WTC11 (cell line): ENCODE measurements around the gene RBCK1. TPM values are rescaled to one million over a fixed set of nuclear protein-coding genes. Genes with fewer than 3 reads are reported as not detected.
A peak's percentile ranks its signal among the peaks of the same experiment; 100 is the strongest.

Experiments
- ATAC-seq: fragments of 200-7000 bp; cut with Tn5 transposase; 2 replicates; pipeline ENCODE4 v1.10.0; 2021; ENCODE audit warnings: mild to moderate bottlenecking, moderate library complexity
- CTCF ChIA-PET: fragments of 300-600 bp; sonication (Branson Sonifier 250); formaldehyde crosslinking; loops from one replicate; lab custom pipeline; 2021; ENCODE audit warnings: antibody characterized with exemption; lab: Charles Lee
- POLR2A ChIA-PET: fragments of 350-600 bp; sonication (Branson Sonifier 250); formaldehyde crosslinking; loops from one replicate; lab custom pipeline; 2021; ENCODE audit warnings: antibody characterized with exemption; lab: Charles Lee
- DNase-seq: peaks from one replicate; pipeline ENCODE4 v3.0.0; 2021; ENCODE audit warnings: low spot score
- H3K27ac Mint-ChIP-seq: 2 replicates; pipeline ENCODE4 v1.8.0; 2021; ENCODE audit warnings: mixed read lengths
- H3K27me3 Mint-ChIP-seq: 2 replicates; pipeline ENCODE4 v1.8.0; 2021; ENCODE audit warnings: low read depth, mild to moderate bottlenecking, moderate library complexity, mixed read lengths
- H3K36me3 Mint-ChIP-seq: 2 replicates; pipeline ENCODE4 v1.8.0; 2021; ENCODE audit warnings: mixed read lengths
- H3K4me1 Mint-ChIP-seq: 2 replicates; pipeline ENCODE4 v1.8.0; 2022; ENCODE audit warnings: mixed read lengths
- H3K4me3 Mint-ChIP-seq: 2 replicates; pipeline ENCODE4 v1.8.0; 2021; ENCODE audit warnings: mild to moderate bottlenecking, moderate library complexity, mixed read lengths
- H3K9me3 Mint-ChIP-seq: 2 replicates; pipeline ENCODE4 v1.8.0; 2021; ENCODE audit warnings: mixed read lengths
- CBFB ChIP-seq: sonication (generic); formaldehyde crosslinking; IDR thresholded peaks from 2 replicates; pipeline ENCODE4 v1.8.1; 2022; ENCODE audit warnings: mild to moderate bottlenecking, low read depth, missing genetic modification reagents
- ELF4 ChIP-seq: sonication (generic); formaldehyde crosslinking; IDR thresholded peaks from 2 replicates; pipeline ENCODE4 v1.8.1; 2022; ENCODE audit warnings: low read depth, mild to moderate bottlenecking, moderate library complexity, missing genetic modification reagents
- ESRRA ChIP-seq: sonication (generic); formaldehyde crosslinking; IDR thresholded peaks from 2 replicates; pipeline ENCODE4 v1.8.1; 2022; ENCODE audit warnings: mild to moderate bottlenecking, missing genetic modification reagents, borderline replicate concordance
- FOXJ3 ChIP-seq: sonication (generic); formaldehyde crosslinking; IDR thresholded peaks from 2 replicates; pipeline ENCODE4 v1.9.0; 2021; ENCODE audit warnings: missing genetic modification reagents, mild to moderate bottlenecking, borderline replicate concordance
- JAZF1 ChIP-seq: fragments of 250-450 bp; sonication (Bioruptor Pico); IDR thresholded peaks from 2 replicates; pipeline ENCODE4 v1.9.0; 2021; ENCODE audit warnings: moderate library complexity, mild to moderate bottlenecking, inconsistent platforms
- MXD4 ChIP-seq: fragments of 250-450 bp; sonication (Bioruptor Pico); IDR thresholded peaks from 2 replicates; pipeline ENCODE4 v1.8.0; 2021; ENCODE audit warnings: mild to moderate bottlenecking, moderate library complexity, borderline replicate concordance
- MYBL2 ChIP-seq: sonication (generic); formaldehyde crosslinking; IDR thresholded peaks from 2 replicates; pipeline ENCODE4 v1.8.1; 2023; ENCODE audit warnings: mild to moderate bottlenecking, moderate library complexity, missing genetic modification reagents
- SMAD4 ChIP-seq: sonication (generic); formaldehyde crosslinking; IDR thresholded peaks from 2 replicates; pipeline ENCODE4 v1.8.0; 2022; ENCODE audit warnings: mild to moderate bottlenecking, missing genetic modification reagents
- SP1 ChIP-seq: sonication (generic); formaldehyde crosslinking; conservative IDR thresholded peaks from 2 replicates; pipeline ENCODE4 v1.8.1; 2022; ENCODE audit warnings: missing genetic modification reagents
- TEAD1 ChIP-seq: sonication (generic); formaldehyde crosslinking; IDR thresholded peaks from 2 replicates; pipeline ENCODE4 v1.8.0; 2022; ENCODE audit warnings: mild to moderate bottlenecking, missing genetic modification reagents
- TEAD4 ChIP-seq: sonication (generic); formaldehyde crosslinking; IDR thresholded peaks from 2 replicates; pipeline ENCODE4 v1.8.0; 2022; ENCODE audit warnings: mild to moderate bottlenecking, missing genetic modification reagents
- total RNA-seq: library from RNA; stranded (reverse); gene quantifications from 3 replicates; pipeline ENCODE4 v1.2.3, GENCODE V29; 2021
- TF ChIP-seq, protein P1 (sequence below): fragments of 250-450 bp; sonication (Bioruptor Pico); IDR thresholded peaks from 2 replicates; pipeline ENCODE4 v1.8.0; 2021; ENCODE audit warnings: mild to moderate bottlenecking
- TF ChIP-seq, protein P2 (sequence below): sonication (generic); formaldehyde crosslinking; IDR thresholded peaks from 2 replicates; pipeline ENCODE4 v1.8.1; 2022; ENCODE audit warnings: missing genetic modification reagents, borderline replicate concordance
- TF ChIP-seq, protein P3 (sequence below): sonication (generic); formaldehyde crosslinking; IDR thresholded peaks from 2 replicates; pipeline ENCODE4 v1.8.0; 2023; ENCODE audit warnings: mild to moderate bottlenecking, missing genetic modification reagents
- TF ChIP-seq, protein P4 (sequence below): sonication (generic); formaldehyde crosslinking; conservative IDR thresholded peaks from 2 replicates; pipeline ENCODE4 v1.8.1; 2022; ENCODE audit warnings: mild to moderate bottlenecking, missing genetic modification reagents
- TF ChIP-seq, protein P5 (sequence below): fragments of 250-450 bp; sonication (Bioruptor Pico); IDR thresholded peaks from 2 replicates; pipeline ENCODE4 v1.9.0; 2021; ENCODE audit warnings: mild to moderate bottlenecking
- TF ChIP-seq, protein P6 (sequence below): fragments of 250-450 bp; sonication (Bioruptor Pico); IDR thresholded peaks from 2 replicates; pipeline ENCODE4 v1.9.0; 2021; ENCODE audit warnings: mild to moderate bottlenecking
- TF ChIP-seq, protein P7 (sequence below): sonication (generic); formaldehyde crosslinking; IDR thresholded peaks from 2 replicates; pipeline ENCODE4 v1.8.1; 2023; ENCODE audit warnings: mild to moderate bottlenecking, missing genetic modification reagents, moderate library complexity
- TF ChIP-seq, protein P8 (sequence below): fragments of 250-450 bp; sonication (Bioruptor Pico); conservative IDR thresholded peaks from 2 replicates; pipeline ENCODE4 v1.9.0; 2021; ENCODE audit warnings: mild to moderate bottlenecking
- TF ChIP-seq, protein P9 (sequence below): sonication (generic); formaldehyde crosslinking; IDR thresholded peaks from 2 replicates; pipeline ENCODE4 v1.8.1; 2022; ENCODE audit warnings: mild to moderate bottlenecking, missing genetic modification reagents, moderate library complexity, borderline replicate concordance

RBCK1 gene
- total RNA-seq, 1 experiment from 2014 or later, result 75.2 TPM

DNA sequence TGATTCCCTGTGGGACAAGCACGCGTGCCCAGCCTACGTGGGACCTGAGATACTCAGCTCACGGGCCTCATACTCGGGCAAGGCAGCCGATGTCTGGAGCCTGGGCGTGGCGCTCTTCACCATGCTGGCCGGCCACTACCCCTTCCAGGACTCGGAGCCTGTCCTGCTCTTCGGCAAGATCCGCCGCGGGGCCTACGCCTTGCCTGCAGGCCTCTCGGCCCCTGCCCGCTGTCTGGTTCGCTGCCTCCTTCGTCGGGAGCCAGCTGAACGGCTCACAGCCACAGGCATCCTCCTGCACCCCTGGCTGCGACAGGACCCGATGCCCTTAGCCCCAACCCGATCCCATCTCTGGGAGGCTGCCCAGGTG, 11.9 kb upstream of the RBCK1 start (continued):
- TF ChIP-seq, protein P1, sequence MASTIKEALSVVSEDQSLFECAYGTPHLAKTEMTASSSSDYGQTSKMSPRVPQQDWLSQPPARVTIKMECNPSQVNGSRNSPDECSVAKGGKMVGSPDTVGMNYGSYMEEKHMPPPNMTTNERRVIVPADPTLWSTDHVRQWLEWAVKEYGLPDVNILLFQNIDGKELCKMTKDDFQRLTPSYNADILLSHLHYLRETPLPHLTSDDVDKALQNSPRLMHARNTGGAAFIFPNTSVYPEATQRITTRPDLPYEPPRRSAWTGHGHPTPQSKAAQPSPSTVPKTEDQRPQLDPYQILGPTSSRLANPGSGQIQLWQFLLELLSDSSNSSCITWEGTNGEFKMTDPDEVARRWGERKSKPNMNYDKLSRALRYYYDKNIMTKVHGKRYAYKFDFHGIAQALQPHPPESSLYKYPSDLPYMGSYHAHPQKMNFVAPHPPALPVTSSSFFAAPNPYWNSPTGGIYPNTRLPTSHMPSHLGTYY (CRISPR knock-in tag), result no peak
- TF ChIP-seq ESRRA (CRISPR knock-in tag) (no peak), JAZF1 (CRISPR knock-in tag) (no peak), SMAD4 (CRISPR knock-in tag) (no peak), MYBL2 (CRISPR knock-in tag) (no peak), TEAD1 (no peak), MXD4 (CRISPR knock-in tag) (no peak), SP1 (CRISPR knock-in tag) (no peak)
- TF ChIP-seq, protein P2, sequence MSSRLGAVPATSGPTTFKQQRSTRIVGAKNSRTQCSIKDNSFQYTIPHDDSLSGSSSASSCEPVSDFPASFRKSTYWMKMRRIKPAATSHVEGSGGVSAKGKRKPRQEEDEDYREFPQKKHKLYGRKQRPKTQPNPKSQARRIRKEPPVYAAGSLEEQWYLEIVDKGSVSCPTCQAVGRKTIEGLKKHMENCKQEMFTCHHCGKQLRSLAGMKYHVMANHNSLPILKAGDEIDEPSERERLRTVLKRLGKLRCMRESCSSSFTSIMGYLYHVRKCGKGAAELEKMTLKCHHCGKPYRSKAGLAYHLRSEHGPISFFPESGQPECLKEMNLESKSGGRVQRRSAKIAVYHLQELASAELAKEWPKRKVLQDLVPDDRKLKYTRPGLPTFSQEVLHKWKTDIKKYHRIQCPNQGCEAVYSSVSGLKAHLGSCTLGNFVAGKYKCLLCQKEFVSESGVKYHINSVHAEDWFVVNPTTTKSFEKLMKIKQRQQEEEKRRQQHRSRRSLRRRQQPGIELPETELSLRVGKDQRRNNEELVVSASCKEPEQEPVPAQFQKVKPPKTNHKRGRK (CRISPR knock-in tag), result no peak
- TF ChIP-seq, protein P3, sequence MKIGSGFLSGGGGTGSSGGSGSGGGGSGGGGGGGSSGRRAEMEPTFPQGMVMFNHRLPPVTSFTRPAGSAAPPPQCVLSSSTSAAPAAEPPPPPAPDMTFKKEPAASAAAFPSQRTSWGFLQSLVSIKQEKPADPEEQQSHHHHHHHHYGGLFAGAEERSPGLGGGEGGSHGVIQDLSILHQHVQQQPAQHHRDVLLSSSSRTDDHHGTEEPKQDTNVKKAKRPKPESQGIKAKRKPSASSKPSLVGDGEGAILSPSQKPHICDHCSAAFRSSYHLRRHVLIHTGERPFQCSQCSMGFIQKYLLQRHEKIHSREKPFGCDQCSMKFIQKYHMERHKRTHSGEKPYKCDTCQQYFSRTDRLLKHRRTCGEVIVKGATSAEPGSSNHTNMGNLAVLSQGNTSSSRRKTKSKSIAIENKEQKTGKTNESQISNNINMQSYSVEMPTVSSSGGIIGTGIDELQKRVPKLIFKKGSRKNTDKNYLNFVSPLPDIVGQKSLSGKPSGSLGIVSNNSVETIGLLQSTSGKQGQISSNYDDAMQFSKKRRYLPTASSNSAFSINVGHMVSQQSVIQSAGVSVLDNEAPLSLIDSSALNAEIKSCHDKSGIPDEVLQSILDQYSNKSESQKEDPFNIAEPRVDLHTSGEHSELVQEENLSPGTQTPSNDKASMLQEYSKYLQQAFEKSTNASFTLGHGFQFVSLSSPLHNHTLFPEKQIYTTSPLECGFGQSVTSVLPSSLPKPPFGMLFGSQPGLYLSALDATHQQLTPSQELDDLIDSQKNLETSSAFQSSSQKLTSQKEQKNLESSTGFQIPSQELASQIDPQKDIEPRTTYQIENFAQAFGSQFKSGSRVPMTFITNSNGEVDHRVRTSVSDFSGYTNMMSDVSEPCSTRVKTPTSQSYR (CRISPR knock-in tag), result no peak
- TF ChIP-seq, protein P4, sequence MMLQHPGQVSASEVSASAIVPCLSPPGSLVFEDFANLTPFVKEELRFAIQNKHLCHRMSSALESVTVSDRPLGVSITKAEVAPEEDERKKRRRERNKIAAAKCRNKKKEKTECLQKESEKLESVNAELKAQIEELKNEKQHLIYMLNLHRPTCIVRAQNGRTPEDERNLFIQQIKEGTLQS (CRISPR knock-in tag), result no peak
- TF ChIP-seq, all 79 proteins: peak for 0

DNA sequence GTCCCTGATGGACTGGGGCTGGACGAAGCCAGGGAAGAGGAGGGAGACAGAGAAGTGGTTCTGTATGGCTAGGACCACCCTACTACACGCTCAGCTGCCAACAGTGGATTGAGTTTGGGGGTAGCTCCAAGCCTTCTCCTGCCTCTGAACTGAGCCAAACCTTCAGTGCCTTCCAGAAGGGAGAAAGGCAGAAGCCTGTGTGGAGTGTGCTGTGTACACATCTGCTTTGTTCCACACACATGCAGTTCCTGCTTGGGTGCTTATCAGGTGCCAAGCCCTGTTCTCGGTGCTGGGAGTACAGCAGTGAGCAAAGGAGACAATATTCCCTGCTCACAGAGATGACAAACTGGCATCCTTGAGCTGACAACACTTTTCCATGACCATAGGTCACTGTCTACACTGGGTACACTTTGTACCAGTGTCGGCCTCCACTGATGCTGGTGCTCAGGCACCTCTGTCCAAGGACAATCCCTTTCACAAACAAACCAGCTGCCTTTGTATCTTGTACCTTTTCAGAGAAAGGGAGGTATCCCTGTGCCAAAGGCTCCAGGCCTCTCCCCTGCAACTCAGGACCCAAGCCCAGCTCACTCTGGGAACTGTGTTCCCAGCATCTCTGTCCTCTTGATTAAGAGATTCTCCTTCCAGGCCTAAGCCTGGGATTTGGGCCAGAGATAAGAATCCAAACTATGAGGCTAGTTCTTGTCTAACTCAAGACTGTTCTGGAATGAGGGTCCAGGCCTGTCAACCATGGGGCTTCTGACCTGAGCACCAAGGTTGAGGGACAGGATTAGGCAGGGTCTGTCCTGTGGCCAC, 11.3 kb upstream of the RBCK1 start:
- ChIA-PET CTCF (no interaction called here), POLR2A (interaction anchor here (0.6 to 0.8 kb wide), 2 partner anchors 11 to 122 kb away, joined by 3 to 6 read pairs; no protein-coding TSS in a partner anchor)
- TF ChIP-seq ELF4 (CRISPR knock-in tag) (no peak), TEAD4 (no peak), FOXJ3 (no peak), CBFB (CRISPR knock-in tag) (no peak)
- TF ChIP-seq, protein P5, sequence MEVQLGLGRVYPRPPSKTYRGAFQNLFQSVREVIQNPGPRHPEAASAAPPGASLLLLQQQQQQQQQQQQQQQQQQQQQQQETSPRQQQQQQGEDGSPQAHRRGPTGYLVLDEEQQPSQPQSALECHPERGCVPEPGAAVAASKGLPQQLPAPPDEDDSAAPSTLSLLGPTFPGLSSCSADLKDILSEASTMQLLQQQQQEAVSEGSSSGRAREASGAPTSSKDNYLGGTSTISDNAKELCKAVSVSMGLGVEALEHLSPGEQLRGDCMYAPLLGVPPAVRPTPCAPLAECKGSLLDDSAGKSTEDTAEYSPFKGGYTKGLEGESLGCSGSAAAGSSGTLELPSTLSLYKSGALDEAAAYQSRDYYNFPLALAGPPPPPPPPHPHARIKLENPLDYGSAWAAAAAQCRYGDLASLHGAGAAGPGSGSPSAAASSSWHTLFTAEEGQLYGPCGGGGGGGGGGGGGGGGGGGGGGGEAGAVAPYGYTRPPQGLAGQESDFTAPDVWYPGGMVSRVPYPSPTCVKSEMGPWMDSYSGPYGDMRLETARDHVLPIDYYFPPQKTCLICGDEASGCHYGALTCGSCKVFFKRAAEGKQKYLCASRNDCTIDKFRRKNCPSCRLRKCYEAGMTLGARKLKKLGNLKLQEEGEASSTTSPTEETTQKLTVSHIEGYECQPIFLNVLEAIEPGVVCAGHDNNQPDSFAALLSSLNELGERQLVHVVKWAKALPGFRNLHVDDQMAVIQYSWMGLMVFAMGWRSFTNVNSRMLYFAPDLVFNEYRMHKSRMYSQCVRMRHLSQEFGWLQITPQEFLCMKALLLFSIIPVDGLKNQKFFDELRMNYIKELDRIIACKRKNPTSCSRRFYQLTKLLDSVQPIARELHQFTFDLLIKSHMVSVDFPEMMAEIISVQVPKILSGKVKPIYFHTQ (CRISPR knock-in tag), result no peak
- TF ChIP-seq, protein P6, sequence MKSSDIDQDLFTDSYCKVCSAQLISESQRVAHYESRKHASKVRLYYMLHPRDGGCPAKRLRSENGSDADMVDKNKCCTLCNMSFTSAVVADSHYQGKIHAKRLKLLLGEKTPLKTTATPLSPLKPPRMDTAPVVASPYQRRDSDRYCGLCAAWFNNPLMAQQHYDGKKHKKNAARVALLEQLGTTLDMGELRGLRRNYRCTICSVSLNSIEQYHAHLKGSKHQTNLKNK (CRISPR knock-in tag), result no peak
- TF ChIP-seq, protein P7, sequence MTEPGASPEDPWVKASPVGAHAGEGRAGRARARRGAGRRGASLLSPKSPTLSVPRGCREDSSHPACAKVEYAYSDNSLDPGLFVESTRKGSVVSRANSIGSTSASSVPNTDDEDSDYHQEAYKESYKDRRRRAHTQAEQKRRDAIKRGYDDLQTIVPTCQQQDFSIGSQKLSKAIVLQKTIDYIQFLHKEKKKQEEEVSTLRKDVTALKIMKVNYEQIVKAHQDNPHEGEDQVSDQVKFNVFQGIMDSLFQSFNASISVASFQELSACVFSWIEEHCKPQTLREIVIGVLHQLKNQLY (CRISPR knock-in tag), result no peak
- TF ChIP-seq, protein P8, sequence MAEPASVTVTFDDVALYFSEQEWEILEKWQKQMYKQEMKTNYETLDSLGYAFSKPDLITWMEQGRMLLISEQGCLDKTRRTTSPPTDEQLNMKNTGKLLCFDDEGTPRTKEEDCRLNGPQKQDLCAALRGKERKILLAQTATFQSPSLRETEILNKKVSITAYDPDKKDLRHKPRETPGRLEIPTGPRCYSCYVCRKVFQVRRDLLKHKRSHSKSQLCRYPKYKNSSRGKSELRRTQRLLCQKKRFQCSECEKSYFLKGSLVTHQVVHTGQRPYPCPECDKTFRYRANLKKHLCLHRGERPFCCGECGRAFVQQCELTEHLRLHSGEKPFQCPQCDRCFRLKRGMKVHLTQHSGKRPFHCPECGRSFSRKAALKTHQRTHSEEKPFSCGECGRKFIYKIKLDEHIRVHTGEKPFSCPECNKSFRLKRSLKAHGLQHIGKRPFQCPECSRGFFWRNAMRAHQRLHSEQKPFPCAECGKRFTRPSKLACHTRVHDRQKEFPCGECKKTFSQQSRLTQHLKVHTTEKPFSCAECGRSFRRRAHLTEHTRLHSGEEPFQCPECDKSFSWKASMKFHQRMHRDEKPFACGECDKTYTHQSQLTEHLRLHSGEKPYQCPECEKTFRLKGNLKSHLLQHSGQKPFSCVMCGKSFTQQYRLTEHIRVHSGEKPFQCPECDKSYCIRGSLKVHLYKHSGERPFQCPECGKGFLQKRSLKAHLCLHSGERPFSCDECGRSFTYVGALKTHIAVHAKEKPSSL (CRISPR knock-in tag), result no peak
- TF ChIP-seq, protein P9, sequence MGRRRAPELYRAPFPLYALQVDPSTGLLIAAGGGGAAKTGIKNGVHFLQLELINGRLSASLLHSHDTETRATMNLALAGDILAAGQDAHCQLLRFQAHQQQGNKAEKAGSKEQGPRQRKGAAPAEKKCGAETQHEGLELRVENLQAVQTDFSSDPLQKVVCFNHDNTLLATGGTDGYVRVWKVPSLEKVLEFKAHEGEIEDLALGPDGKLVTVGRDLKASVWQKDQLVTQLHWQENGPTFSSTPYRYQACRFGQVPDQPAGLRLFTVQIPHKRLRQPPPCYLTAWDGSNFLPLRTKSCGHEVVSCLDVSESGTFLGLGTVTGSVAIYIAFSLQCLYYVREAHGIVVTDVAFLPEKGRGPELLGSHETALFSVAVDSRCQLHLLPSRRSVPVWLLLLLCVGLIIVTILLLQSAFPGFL (CRISPR knock-in tag), result peak; percentile 15; the same call in 1 of the 2 replicates

More for the DNA sequence above, 11.3 kb upstream of the RBCK1 start:
- DNase-seq, result no peak
- ATAC-seq, result no peak
- Mint-ChIP-seq H3K4me1 (peaks cover 14% of the 10 kb centered on the region), H3K4me3 (no peak overlapping the region), H3K27me3 (no peaks in the 10 kb centered on the region), H3K9me3 (no peaks in the 10 kb centered on the region), H3K27ac (no peak overlapping the region), H3K36me3 (peaks cover 7% of the 10 kb centered on the region)
